Retinal pigment epithelial cell (primary cell): ENCODE results near the gene ADAMTS14.
A peak's percentile ranks its signal among the peaks of the same experiment; 100 is the strongest.

ENCODE experiments used
- DNase-seq: peaks from one replicate; pipeline ENCODE4 v3.0.0-alpha.2; 2010; ENCODE audit warnings: low read depth
- H3K4me3 ChIP-seq: 2 replicates; pipeline ENCODE4 v1.5.1; 2011; ENCODE audit warnings: mild to moderate bottlenecking, low read length, control low read depth, moderate library complexity
- CTCF ChIP-seq: conservative IDR thresholded peaks from 2 replicates; pipeline ENCODE4 v1.5.1; 2011; ENCODE audit warnings: low read depth, low read length, control low read depth, inconsistent platforms

Gene ADAMTS14

GRCh38 chr10:70736525-70736924, 64.2 kb downstream of the ADAMTS14 start:
- TF ChIP-seq CTCF, result no peak
- DNase-seq, result no peak
- H3K4me3 ChIP-seq, result no peak overlapping the region

DNA sequence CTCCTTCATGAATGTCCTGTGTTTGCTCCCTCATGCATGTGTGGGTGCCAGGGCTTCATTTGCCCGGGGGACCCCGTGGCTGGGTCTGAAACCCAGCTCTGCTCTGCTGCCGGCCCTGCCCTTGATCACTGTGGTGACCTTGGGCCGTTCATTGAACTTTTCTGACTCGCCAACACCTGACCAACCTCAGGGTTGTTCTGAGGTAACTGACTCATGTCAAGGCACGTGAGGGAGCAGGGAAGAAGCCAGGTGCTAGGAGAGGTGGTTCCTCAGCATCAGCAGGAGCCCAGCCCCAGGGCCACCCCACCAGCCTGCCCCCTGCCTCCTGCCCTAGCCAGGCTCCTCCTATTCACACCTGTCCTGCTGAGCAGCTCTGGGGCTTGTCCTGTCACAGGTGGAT, 64.9 kb downstream of the ADAMTS14 start:
- H3K4me3 ChIP-seq, result no peak overlapping the region
- no peak for DNase-seq
- TF ChIP-seq CTCF, result no peak

GRCh38 chr10:70738006-70738760, 65.9 kb downstream of the ADAMTS14 start:
- DNase-seq, result no peak
- no peak overlapping the region for H3K4me3 ChIP-seq
- peak; percentile 4 for TF ChIP-seq CTCF

GRCh38 chr10:70738761-70739121, 66.4 kb downstream of the ADAMTS14 start:
- no peak overlapping the region for H3K4me3 ChIP-seq
- DNase-seq, result no peak
- no peak for TF ChIP-seq CTCF

DNA sequence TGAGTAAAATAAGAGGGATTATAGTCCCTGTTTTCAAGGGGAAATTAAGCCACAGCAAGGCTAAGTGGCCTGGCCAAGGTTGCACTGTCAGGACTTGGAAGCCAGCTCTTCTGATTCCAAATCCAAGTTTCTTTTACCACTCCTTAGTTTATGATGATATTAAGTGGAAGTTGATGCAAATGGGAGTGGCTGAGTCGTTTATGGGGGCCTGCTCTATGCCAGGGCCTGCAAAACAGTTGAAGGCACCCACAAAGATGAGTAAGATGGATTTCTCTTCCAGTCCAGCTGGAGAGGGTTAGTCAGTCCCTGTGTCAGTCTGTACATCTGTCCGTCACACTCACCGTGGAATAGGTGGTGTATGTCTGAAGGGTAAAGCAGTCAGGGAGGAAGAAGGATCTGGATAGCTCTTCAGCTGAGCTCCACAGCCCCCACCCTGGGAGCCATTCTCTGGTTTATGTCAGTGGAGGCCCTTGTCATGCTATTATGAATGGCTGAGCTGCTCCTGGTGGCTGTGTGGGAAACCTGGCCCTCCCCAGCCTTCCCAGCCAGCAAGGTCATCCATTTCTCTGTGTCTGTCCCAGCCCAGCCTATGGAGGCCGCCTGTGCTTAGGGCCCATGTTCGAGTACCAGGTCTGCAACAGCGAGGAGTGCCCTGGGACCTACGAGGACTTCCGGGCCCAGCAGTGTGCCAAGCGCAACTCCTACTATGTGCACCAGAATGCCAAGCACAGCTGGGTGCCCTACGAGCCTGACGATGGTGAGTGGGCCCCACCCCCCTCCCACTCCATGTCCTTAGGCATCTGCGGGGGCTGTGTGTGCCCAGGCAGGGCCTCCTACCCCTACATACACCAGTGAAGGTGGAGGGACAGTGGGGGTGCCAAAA, 68.3 kb downstream of the ADAMTS14 start:
- no peak overlapping the region for H3K4me3 ChIP-seq
- DNase-seq, result no peak
- no peak for TF ChIP-seq CTCF

- no peak overlapping the region for H3K4me3 ChIP-seq
- TF ChIP-seq CTCF, result no peak
- DNase-seq, result no peak
Measured at GRCh38 chr10:70742537-70743429, 70.5 kb downstream of the ADAMTS14 start.
